Hepatic stellate cell (primary cell): ENCODE measurements around the gene DNAJB2.

Experiments used
- DNase-seq: peaks from one replicate; pipeline ENCODE4 v3.0.0; 2011; ENCODE audit warnings: low spot score

The DNAJB2 gene

GRCh38 chr2:219279151-219279915, at the start of gene DNAJB2:
Gene DNAJB2 (plus strand): TSS chr2:219279366. CDS start chr2:219279834, 468 bp downstream.
- peak; percentile 99 for DNase-seq

- DNase-seq = peak; percentile 45
These were observed 49.1 kb upstream of the DNAJB2 start for GRCh38 chr2:219230059-219230540.

DNA sequence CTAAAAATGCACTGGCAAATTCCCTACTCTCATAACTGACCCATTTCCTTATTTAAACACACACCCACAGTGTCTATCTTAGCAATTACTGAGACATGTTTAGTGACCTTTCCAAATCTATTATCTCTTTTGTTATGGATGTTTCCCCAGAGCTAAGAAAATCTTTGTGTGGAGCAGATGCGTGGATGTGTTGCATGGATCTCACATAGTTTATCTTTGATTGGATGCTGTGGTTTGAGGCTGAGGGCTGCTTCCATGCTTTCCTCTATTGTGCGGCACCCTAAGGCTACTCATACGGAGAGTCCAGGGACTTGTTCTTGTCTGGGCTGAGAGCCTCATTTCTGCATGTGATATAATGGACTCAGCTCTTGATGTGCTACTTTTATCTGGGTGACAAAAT, 44.8 kb upstream of the DNAJB2 start:
- DNase-seq = no peak

DNA sequence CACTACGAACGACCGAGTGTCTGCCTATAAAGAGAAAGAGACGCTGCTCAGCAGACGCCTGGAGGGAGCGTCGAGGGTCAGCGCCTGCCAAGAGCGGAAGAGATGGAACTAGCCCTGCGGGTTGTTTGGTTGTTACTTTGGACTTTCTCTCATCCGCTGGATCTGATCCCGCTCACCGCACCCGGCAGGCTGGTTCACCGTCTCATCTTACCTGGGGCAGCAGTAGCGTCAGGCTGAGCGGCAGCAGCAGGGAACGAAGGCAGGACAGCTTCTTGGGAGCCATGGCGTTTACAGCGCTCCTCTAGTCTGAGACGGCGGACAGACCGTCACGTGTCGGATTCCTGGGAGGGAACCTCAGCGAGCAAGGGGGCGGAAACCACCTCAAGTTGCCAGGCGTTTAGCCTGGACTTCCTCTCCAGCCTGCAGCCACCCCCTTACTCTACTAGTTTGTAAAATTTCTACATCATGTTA, 35.8 kb upstream of the DNAJB2 start:
- no peak for DNase-seq

DNA sequence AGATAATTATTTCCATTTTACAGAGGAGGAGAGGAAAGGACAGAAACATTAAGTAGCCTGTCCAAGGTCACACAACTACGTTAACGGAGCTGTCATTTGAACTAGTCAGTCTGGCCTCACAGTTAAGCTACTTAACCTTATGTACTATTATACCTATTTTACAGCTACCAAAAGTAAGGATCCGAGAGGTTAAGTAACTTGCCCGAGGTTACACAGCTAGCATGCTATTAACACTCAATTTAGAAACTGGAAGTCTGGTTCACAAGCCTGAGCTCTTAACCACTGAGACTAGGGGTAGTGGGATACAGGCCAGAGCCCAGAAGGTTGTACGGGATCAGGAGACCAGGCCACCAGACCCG, 34.4 kb upstream of the DNAJB2 start:
- DNase-seq = no peak

DNA sequence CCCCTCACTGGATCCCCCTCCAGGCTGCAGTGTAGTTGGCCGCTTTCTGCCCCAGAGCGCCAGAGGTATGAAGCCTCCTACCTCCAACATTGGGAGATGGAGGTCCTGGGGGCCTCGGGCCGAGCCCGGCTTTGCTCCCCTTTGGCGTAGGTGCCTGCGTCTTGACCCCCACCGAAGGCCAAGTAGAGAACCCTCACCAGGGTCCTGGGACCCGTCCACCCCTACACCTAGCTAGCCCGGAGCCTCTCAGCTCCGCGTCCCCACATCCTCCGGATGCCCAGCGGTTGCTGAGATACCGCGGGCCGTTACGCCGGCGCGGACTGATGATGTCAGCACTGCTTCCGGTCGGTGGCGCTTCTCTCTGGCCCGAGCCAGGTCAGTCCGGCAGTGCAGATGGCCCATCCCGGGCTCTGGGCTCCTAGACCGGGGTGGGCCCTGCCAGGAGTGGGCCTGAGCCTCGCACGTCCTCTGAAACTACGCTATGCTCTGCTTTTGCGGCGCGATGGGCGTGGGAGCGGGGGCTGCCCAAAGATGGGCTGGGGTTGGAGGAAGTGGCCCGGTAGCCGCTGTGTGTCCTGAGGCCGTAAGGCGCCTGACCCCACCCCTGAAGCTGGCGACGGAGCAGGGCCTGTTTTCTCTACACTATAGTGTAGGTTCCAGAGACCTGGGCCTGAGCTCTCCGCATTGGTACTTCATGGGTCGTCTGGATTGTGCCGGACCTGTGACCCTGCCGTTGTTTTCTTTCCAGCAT, 33.8 kb upstream of the DNAJB2 start, which contains the start of the genes GLB1L and STK16:
Gene GLB1L (minus strand): TSS at position 297 of the 751 bp plus-strand sequence. CDS start 1,871 bp downstream, outside the sequence.
Gene STK16 (plus strand): TSS at position 332 of the 751 bp plus-strand sequence. CDS start 521 bp downstream, outside the sequence.
- DNase-seq = peak; percentile 98

DNA sequence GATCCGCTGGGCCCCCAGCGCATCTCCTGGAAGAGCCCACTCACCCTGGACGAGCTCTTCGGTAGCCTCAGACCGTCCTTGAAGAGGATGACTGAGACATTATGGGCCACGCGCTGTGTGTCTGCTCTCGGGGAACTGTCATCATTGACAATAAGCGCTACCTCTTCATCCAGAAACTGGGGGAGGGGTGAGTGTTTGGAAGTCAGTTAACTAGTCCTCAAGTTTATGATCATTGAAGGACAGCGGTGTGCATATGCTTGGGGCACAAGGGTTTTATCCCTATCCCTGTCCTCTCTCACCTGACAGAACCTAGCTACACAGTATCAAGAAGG, 33.3 kb upstream of the DNAJB2 start:
- DNase-seq = peak; percentile 23

GRCh38 chr2:219246559-219246958, 32.6 kb upstream of the DNAJB2 start:
- DNase-seq = no peak

DNA sequence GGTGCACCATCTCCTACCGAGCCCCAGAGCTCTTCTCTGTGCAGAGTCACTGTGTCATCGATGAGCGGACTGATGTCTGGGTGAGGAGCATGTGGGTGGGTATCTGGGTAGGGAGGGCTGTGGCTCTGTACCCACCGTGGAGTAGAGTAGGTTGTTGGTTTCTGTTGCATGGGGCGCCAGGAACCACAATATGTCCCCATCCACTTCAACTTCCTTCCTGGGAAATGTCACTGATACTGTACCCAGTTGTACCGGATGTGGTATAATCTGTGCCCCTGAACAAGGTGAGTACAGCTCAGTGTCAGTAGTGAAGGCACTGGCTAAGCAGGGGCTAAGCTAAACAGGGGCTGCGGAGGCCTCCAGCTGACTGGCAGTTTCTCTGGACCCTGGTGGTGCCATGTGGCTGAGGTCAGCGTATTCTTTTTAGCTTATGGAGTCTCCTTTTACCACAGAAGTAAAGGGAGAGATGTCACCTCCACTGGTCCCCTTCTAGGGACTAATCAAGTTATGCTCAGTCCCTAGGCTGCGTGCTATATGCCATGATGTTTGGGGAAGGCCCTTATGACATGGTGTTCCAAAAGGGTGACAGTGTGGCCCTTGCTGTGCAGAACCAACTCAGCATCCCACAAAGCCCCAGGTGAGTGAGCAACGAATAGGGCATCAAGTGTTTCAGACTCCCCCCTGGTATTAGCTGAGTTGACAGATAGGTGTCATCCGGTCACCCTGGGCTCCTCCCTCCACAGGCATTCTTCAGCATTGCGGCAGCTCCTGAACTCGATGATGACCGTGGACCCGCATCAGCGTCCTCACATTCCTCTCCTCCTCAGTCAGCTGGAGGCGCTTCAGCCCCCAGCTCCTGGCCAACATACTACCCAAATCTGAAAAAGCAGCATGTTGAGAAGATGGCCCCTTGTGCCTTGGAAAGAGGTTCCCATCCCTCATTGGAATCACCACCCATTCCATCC, 31.2 kb upstream of the DNAJB2 start:
- no peak for DNase-seq

- no peak for DNase-seq
These were observed 30.3 kb upstream of the DNAJB2 start for GRCh38 chr2:219248845-219249202.

- DNase-seq = peak; percentile 58
These were observed 29.8 kb upstream of the DNAJB2 start for GRCh38 chr2:219249203-219249980.

GRCh38 chr2:219250049-219250781, 29.0 kb upstream of the DNAJB2 start:
- no peak for DNase-seq

- peak; percentile 37 for DNase-seq
These were observed 27.5 kb upstream of the DNAJB2 start for GRCh38 chr2:219251656-219252055.

- DNase-seq = no peak
These were observed 27.1 kb upstream of the DNAJB2 start for GRCh38 chr2:219252084-219252483.

GRCh38 chr2:219252570-219252899, 26.6 kb upstream of the DNAJB2 start:
- no peak for DNase-seq

DNA sequence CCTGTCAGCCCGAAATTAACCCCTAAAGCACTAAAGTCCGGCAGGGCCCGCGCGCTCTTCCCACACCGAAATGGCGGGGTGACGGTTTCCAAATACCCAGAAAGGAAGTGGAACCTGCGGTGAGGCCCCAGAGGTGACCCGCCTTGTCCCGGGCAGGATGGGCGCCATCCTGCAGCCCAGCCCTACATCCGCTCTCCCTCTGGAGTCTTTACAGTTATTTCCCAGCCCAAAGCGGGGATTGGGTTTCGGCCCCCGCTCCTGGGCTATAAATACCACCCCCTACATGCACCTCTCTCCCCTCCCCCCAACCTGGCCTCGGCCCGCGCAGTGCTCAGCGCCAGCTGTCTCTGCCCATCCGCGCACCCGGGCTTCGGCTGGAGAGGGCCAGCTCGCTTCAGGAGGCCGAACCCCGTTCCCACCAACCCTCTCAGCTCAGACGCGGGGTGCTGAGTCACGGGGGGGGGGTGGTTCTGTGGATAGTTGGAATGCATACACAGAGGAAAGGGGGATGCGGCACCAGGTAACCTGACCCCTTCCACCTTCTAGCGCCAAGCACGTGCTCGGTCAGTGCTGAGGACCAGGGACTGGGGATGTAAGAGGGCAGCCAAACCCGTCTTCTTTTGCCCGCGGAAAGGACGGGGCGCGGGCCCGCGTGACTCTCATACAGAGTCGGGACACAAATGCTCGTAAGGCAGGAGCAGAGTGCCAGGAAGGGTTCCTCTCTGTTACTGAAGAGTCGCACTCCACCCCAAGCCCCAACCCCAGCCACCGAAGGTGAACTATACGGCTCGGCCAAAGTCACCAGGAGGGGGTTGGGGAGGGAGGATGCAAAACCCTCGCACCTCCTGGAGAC, 26.0 kb upstream of the DNAJB2 start, which contains the start of gene TUBA4B:
Gene TUBA4B (plus strand): TSS at position 344 of the 853 bp plus-strand sequence. CDS start 165 bp downstream, at position 509.
- peak; percentile 28 for DNase-seq

- peak; percentile 91 for DNase-seq
These were observed 25.2 kb upstream of the DNAJB2 start, which contains the start of gene TUBA4A for GRCh38 chr2:219253753-219254589. Gene TUBA4A (minus strand): TSS chr2:219253918. CDS start chr2:219253858, 60 bp downstream.

- no peak for DNase-seq
These were observed 24.5 kb upstream of the DNAJB2 start for GRCh38 chr2:219254590-219255201.
